HEK293 (cell line): ENCODE data around the gene SYNE1.

Experiments
- CTCF ChIA-PET: fragments of 350-600 bp; formaldehyde crosslinking; extraction: SDS; loops from one replicate; lab custom pipeline; 2021; ENCODE audit warnings: antibody characterized with exemption; lab: Yijun Ruan, JAX
- POLR2A ChIA-PET: fragments of 300-600 bp; formaldehyde crosslinking; extraction: SDS; loops from one replicate; lab custom pipeline; 2020; ENCODE audit warnings: antibody characterized with exemption, inconsistent platforms; lab: Yijun Ruan, JAX
- H3K27ac ChIP-seq: fragments of 200-500 bp; sonication (Bioruptor generic); 2 replicates; pipeline ENCODE4 v1.5.1; 2014; ENCODE audit warnings: low read depth, low read length, control low read depth, inconsistent platforms; ENCODE audit errors: extremely low read depth
- H3K36me3 ChIP-seq, 2 experiments: fragments of 200-500 bp in 1 of 2; sonication (Bioruptor generic) in 1 of 2; 1 replicate in 1 of 2; 2 replicates in 1 of 2; pipeline ENCODE4 v1.5.1; 2014 to 2017; ENCODE audit warnings: inconsistent platforms in 2 of 2, low read length in 2 of 2; ENCODE audit not compliant: control insufficient read depth in 2 of 2, insufficient read depth in 1 of 2
- H3K4me1 ChIP-seq: fragments of 200-500 bp; sonication (Bioruptor generic); 2 replicates; pipeline ENCODE4 v1.5.1; 2014; ENCODE audit warnings: mild to moderate bottlenecking, low read length, inconsistent platforms; ENCODE audit not compliant: control insufficient read depth, insufficient read depth
- H3K4me3 ChIP-seq: 2 replicates; pipeline ENCODE4 v1.5.1; 2011; ENCODE audit warnings: low read depth, mild to moderate bottlenecking, control low read depth, low read length, moderate library complexity
- H3K9me3 ChIP-seq: fragments of 200-500 bp; sonication (Bioruptor generic); 2 replicates; pipeline ENCODE4 v1.5.1; 2014; ENCODE audit warnings: low read depth, low read length, inconsistent platforms; ENCODE audit not compliant: control insufficient read depth, insufficient read depth
- BCL11A ChIP-seq: fragments of 450-650 bp; formaldehyde crosslinking; IDR thresholded peaks from 2 replicates; pipeline ENCODE4 v1.5.1; 2016; ENCODE audit warnings: low read depth, missing biosample characterization, missing genetic modification characterization
- GFI1B ChIP-seq: fragments of 450-650 bp; formaldehyde crosslinking; IDR thresholded peaks from 2 replicates; pipeline ENCODE4 v1.5.1; 2016; ENCODE audit warnings: missing biosample characterization, missing genetic modification characterization
- KLF7 ChIP-seq: fragments of 450-650 bp; formaldehyde crosslinking; IDR thresholded peaks from 2 replicates; pipeline ENCODE4 v1.5.1; 2016; ENCODE audit warnings: missing biosample characterization, missing genetic modification characterization, borderline replicate concordance
- OSR2 ChIP-seq: fragments of 450-650 bp; formaldehyde crosslinking; IDR thresholded peaks from 2 replicates; pipeline ENCODE4 v1.5.1; 2016; ENCODE audit warnings: missing biosample characterization, missing genetic modification characterization
- SCRT1 ChIP-seq: fragments of 450-650 bp; formaldehyde crosslinking; IDR thresholded peaks from 2 replicates; pipeline ENCODE4 v1.5.1; 2016; ENCODE audit warnings: missing biosample characterization, missing genetic modification characterization, borderline replicate concordance
- TRIM28 ChIP-seq: IDR thresholded peaks from 2 replicates; pipeline ENCODE4 v1.6.1; 2011; ENCODE audit warnings: low read length, control low read depth, borderline replicate concordance
- ZBTB8A ChIP-seq: fragments of 450-650 bp; formaldehyde crosslinking; IDR thresholded peaks from 2 replicates; pipeline ENCODE4 v1.5.1; 2016; ENCODE audit warnings: missing biosample characterization, missing genetic modification characterization
- ZNF132 ChIP-seq: fragments of 450-650 bp; formaldehyde crosslinking; IDR thresholded peaks from 2 replicates; pipeline ENCODE4 v1.5.1; 2017; ENCODE audit warnings: missing biosample characterization, missing genetic modification characterization, borderline replicate concordance
- ZNF133 ChIP-seq: fragments of 450-650 bp; formaldehyde crosslinking; IDR thresholded peaks from 2 replicates; pipeline ENCODE4 v1.5.1; 2016; ENCODE audit warnings: missing biosample characterization, missing genetic modification characterization
- ZNF175 ChIP-seq: fragments of 450-650 bp; formaldehyde crosslinking; IDR thresholded peaks from 2 replicates; pipeline ENCODE4 v1.5.1; 2016; ENCODE audit warnings: missing biosample characterization, missing genetic modification characterization
- ZNF184 ChIP-seq: fragments of 450-650 bp; IDR thresholded peaks from 2 replicates; pipeline ENCODE4 v1.5.1; 2018; ENCODE audit warnings: missing biosample characterization, mild to moderate bottlenecking, missing genetic modification characterization
- ZNF2 ChIP-seq: fragments of 450-650 bp; formaldehyde crosslinking; IDR thresholded peaks from 2 replicates; pipeline ENCODE4 v1.5.1; 2016; ENCODE audit warnings: missing biosample characterization, missing genetic modification characterization
- ZNF221 ChIP-seq: fragments of 450-650 bp; formaldehyde crosslinking; IDR thresholded peaks from 2 replicates; pipeline ENCODE4 v1.5.1; 2017; ENCODE audit warnings: missing biosample characterization, missing genetic modification characterization, borderline replicate concordance
- ZNF24 ChIP-seq: fragments of 450-650 bp; formaldehyde crosslinking; IDR thresholded peaks from 2 replicates; pipeline ENCODE4 v1.5.1; 2016; ENCODE audit warnings: missing biosample characterization, missing genetic modification characterization
- ZNF423 ChIP-seq: fragments of 450-650 bp; formaldehyde crosslinking; IDR thresholded peaks from 2 replicates; pipeline ENCODE4 v1.5.1; 2016; ENCODE audit warnings: missing biosample characterization, missing genetic modification characterization
- ZNF48 ChIP-seq: fragments of 450-650 bp; formaldehyde crosslinking; IDR thresholded peaks from 2 replicates; pipeline ENCODE4 v1.5.1; 2016; ENCODE audit warnings: missing biosample characterization, missing genetic modification characterization
- ZNF521 ChIP-seq: fragments of 450-650 bp; formaldehyde crosslinking; IDR thresholded peaks from 2 replicates; pipeline ENCODE4 v1.5.1; 2017; ENCODE audit warnings: missing biosample characterization, mild to moderate bottlenecking, missing genetic modification characterization
- ZNF530 ChIP-seq: fragments of 450-650 bp; formaldehyde crosslinking; IDR thresholded peaks from 2 replicates; pipeline ENCODE4 v1.5.1; 2016; ENCODE audit warnings: low read depth, missing biosample characterization, missing genetic modification characterization
- ZNF621 ChIP-seq: fragments of 450-650 bp; formaldehyde crosslinking; IDR thresholded peaks from 2 replicates; pipeline ENCODE4 v1.5.1; 2017; ENCODE audit warnings: missing biosample characterization, missing genetic modification characterization
- ZNF658 ChIP-seq: fragments of 450-650 bp; formaldehyde crosslinking; IDR thresholded peaks from 2 replicates; pipeline ENCODE4; 2016; ENCODE audit warnings: missing biosample characterization, missing genetic modification characterization
- ZNF660 ChIP-seq: fragments of 450-650 bp; IDR thresholded peaks from 2 replicates; pipeline ENCODE4 v1.5.1; 2018; ENCODE audit warnings: missing biosample characterization, mild to moderate bottlenecking, missing genetic modification characterization
- ZNF76 ChIP-seq: fragments of 450-650 bp; formaldehyde crosslinking; IDR thresholded peaks from 2 replicates; pipeline ENCODE4; 2016; ENCODE audit warnings: low read depth, missing biosample characterization, missing genetic modification characterization, borderline replicate concordance
- ZNF791 ChIP-seq: fragments of 450-650 bp; formaldehyde crosslinking; IDR thresholded peaks from 2 replicates; pipeline ENCODE4 v1.5.1; 2016; ENCODE audit warnings: missing biosample characterization, missing genetic modification characterization
- ZNF837 ChIP-seq: fragments of 450-650 bp; formaldehyde crosslinking; IDR thresholded peaks from 2 replicates; pipeline ENCODE4 v1.5.1; 2016; ENCODE audit warnings: missing biosample characterization, missing genetic modification characterization
- ZSCAN30 ChIP-seq: fragments of 450-650 bp; IDR thresholded peaks from 2 replicates; pipeline ENCODE4 v1.5.1; 2018; ENCODE audit warnings: missing biosample characterization, mild to moderate bottlenecking, missing genetic modification characterization, moderate library complexity
- TF ChIP-seq, protein P1 (sequence below): fragments of 450-650 bp; formaldehyde crosslinking; IDR thresholded peaks from 2 replicates; pipeline ENCODE4 v1.5.1; 2016; ENCODE audit warnings: missing biosample characterization, missing genetic modification characterization
- TF ChIP-seq, protein P2 (sequence below): IDR thresholded peaks from 2 replicates; pipeline ENCODE4 v1.6.1; 2011; ENCODE audit warnings: mild to moderate bottlenecking, low read depth, low read length, borderline replicate concordance
- TF ChIP-seq, protein P3 (sequence below): fragments of 450-650 bp; formaldehyde crosslinking; optimal IDR thresholded peaks from 2 replicates; pipeline ENCODE3; 2016; ENCODE audit warnings: missing biosample characterization, mild to moderate bottlenecking, missing genetic modification characterization
- TF ChIP-seq, protein P4 (sequence below): fragments of 450-650 bp; IDR thresholded peaks from 2 replicates; pipeline ENCODE4 v1.5.1; 2018; ENCODE audit warnings: missing biosample characterization, mild to moderate bottlenecking, missing genetic modification characterization

Gene SYNE1

DNA sequence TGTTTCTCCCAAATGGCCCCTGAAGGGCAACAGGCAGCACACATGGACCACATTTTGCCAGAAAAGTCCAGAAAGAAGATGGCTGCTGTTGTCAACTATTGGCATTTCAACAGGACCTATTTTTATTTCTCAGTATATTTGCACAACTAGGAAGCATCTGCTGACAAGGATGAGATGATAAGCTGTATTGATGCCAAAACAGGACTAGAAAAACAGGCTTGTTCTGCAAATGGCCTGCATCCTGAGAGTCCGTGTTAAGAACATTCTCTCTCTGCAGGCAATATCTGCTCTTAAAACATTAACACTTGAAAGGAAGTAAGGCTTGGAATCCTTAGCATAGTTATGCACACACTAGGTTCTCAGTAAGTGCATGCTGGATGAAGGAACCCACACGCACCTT, 546.0 kb downstream of the SYNE1 start (continued):
- TF ChIP-seq, protein P1, sequence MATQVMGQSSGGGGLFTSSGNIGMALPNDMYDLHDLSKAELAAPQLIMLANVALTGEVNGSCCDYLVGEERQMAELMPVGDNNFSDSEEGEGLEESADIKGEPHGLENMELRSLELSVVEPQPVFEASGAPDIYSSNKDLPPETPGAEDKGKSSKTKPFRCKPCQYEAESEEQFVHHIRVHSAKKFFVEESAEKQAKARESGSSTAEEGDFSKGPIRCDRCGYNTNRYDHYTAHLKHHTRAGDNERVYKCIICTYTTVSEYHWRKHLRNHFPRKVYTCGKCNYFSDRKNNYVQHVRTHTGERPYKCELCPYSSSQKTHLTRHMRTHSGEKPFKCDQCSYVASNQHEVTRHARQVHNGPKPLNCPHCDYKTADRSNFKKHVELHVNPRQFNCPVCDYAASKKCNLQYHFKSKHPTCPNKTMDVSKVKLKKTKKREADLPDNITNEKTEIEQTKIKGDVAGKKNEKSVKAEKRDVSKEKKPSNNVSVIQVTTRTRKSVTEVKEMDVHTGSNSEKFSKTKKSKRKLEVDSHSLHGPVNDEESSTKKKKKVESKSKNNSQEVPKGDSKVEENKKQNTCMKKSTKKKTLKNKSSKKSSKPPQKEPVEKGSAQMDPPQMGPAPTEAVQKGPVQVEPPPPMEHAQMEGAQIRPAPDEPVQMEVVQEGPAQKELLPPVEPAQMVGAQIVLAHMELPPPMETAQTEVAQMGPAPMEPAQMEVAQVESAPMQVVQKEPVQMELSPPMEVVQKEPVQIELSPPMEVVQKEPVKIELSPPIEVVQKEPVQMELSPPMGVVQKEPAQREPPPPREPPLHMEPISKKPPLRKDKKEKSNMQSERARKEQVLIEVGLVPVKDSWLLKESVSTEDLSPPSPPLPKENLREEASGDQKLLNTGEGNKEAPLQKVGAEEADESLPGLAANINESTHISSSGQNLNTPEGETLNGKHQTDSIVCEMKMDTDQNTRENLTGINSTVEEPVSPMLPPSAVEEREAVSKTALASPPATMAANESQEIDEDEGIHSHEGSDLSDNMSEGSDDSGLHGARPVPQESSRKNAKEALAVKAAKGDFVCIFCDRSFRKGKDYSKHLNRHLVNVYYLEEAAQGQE (tag by site-specific recombination): no peak
- TF ChIP-seq ZNF621 (no peak), OSR2 (no peak), ZNF521 (tag by site-specific recombination) (no peak)
- TF ChIP-seq, all 188 proteins: peak for 0

DNA sequence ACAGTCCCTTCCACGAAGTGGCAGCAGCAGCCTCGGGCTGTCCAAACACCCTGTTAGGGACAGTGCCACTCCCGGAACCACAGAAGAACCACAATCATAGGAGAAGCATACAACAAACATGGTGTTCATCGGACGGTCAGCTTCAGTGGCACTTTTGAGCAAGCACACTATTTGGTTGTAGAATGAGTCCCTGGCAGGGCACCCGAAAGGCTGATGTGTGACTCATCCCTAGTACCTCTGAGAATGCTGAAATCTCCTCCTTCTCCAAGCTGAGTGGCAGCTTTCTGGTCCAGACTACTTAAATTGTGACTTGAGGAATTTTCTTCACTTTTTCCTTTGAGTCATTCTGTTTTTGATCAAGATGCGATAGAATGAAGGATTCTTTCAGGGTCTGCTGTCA, 547.2 kb downstream of the SYNE1 start:
- no peaks in the 10 kb centered on the region for H3K9me3 ChIP-seq
- ChIA-PET POLR2A (no interaction called here), CTCF (interaction anchor here (0.6 to 0.8 kb wide), 3 partner anchors 10 to 1049 kb away, joined by 3 to 4 read pairs (median 3); no protein-coding TSS in a partner anchor)
- no peak overlapping the region for H3K27ac ChIP-seq
- TF ChIP-seq ZNF660 (tag by site-specific recombination) (no peak), SCRT1 (tag by site-specific recombination) (no peak), TRIM28 (no peak), ZNF175 (tag by site-specific recombination) (no peak), ZSCAN30 (tag by site-specific recombination) (no peak), ZNF133 (tag by site-specific recombination) (no peak), ZNF530 (tag by site-specific recombination) (no peak), GFI1B (no peak), ZNF791 (no peak), ZNF2 (no peak), ZNF76 (no peak), ZNF132 (tag by site-specific recombination) (no peak), ZNF837 (no peak), ZNF48 (tag by site-specific recombination) (no peak), KLF7 (tag by site-specific recombination) (no peak), ZNF24 (tag by site-specific recombination) (no peak), ZNF621 (no peak), ZNF184 (no peak)
- TF ChIP-seq, protein P2, sequence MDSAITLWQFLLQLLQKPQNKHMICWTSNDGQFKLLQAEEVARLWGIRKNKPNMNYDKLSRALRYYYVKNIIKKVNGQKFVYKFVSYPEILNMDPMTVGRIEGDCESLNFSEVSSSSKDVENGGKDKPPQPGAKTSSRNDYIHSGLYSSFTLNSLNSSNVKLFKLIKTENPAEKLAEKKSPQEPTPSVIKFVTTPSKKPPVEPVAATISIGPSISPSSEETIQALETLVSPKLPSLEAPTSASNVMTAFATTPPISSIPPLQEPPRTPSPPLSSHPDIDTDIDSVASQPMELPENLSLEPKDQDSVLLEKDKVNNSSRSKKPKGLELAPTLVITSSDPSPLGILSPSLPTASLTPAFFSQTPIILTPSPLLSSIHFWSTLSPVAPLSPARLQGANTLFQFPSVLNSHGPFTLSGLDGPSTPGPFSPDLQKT: no peak
- H3K36me3 ChIP-seq: no peaks in the 10 kb centered on the region
- peaks cover 16% of the 10 kb centered on the region for H3K4me1 ChIP-seq
- H3K4me3 ChIP-seq: no peak overlapping the region

DNA sequence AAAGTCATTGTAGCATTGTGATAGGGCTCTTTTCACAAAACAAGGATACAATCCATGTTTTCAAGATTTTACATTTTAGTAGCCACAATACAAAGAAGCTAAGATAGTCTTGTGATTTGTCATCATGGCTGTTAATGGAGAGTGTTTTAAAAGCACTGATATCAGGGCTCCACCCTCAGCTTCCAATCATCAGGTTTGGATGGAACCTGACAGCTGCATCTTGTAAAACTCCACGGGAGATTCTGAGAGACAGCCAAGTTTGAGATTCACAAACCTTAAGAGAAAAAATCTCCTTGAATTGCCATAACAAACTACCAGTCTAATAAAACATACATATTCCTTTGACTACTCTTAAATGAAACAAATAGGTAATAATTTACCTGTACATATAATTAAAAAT, 549.5 kb downstream of the SYNE1 start:
- Histone ChIP-seq H3K27ac (no peak overlapping the region), H3K36me3 (no peaks in the 10 kb centered on the region), H3K4me1 (peaks cover 6% of the 10 kb centered on the region; the same call in 1 of the 2 replicates), H3K4me3 (no peak overlapping the region), H3K9me3 (no peaks in the 10 kb centered on the region)
- ChIA-PET POLR2A (no interaction called here), CTCF (interaction anchor here (0.6 kb wide), 1 partner anchor 57 kb away, joined by 3 read pairs; no protein-coding TSS in a partner anchor)
- TF ChIP-seq ZNF658 (no peak), ZNF423 (tag by site-specific recombination) (no peak), ZNF221 (tag by site-specific recombination) (no peak), BCL11A (tag by site-specific recombination) (no peak), ZBTB8A (tag by site-specific recombination) (no peak)
- TF ChIP-seq, protein P3, sequence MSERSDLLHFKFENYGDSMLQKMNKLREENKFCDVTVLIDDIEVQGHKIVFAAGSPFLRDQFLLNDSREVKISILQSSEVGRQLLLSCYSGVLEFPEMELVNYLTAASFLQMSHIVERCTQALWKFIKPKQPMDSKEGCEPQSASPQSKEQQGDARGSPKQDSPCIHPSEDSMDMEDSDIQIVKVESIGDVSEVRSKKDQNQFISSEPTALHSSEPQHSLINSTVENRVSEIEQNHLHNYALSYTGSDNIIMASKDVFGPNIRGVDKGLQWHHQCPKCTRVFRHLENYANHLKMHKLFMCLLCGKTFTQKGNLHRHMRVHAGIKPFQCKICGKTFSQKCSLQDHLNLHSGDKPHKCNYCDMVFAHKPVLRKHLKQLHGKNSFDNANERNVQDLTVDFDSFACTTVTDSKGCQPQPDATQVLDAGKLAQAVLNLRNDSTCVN (tag by site-specific recombination): no peak
- TF ChIP-seq, protein P4, sequence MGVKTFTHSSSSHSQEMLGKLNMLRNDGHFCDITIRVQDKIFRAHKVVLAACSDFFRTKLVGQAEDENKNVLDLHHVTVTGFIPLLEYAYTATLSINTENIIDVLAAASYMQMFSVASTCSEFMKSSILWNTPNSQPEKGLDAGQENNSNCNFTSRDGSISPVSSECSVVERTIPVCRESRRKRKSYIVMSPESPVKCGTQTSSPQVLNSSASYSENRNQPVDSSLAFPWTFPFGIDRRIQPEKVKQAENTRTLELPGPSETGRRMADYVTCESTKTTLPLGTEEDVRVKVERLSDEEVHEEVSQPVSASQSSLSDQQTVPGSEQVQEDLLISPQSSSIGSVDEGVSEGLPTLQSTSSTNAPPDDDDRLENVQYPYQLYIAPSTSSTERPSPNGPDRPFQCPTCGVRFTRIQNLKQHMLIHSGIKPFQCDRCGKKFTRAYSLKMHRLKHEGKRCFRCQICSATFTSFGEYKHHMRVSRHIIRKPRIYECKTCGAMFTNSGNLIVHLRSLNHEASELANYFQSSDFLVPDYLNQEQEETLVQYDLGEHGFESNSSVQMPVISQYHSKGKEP (tag by site-specific recombination): no peak
